Activated CD4-positive, alpha-beta T cell treated with anti-CD3 and anti-CD28 coated beads, Interleukin-2, Interleukin-4, amounts not matched to agents 100 ng/mL and 50 ng/mL, durations not matched to agents 16 hours and 8 hours (primary cell): ENCODE data around the gene ZNF407.
"Not testable (repeated sequence)": the region's sequence is repeated elsewhere in the genome, so short reads cannot be mapped to it uniquely, and the experiment has no call there.

Experiments
- DNase-seq: peaks from one replicate; pipeline ENCODE4 v3.0.0-alpha.2; 2020; ENCODE audit warnings: low spot score

Gene ZNF407

GRCh38 chr18:74967979-74968378 is 370.3 kb downstream of the ZNF407 start:
- no peak for DNase-seq

GRCh38 chr18:74971358-74971757 is 373.7 kb downstream of the ZNF407 start:
- not testable (repeated sequence) for DNase-seq

DNA sequence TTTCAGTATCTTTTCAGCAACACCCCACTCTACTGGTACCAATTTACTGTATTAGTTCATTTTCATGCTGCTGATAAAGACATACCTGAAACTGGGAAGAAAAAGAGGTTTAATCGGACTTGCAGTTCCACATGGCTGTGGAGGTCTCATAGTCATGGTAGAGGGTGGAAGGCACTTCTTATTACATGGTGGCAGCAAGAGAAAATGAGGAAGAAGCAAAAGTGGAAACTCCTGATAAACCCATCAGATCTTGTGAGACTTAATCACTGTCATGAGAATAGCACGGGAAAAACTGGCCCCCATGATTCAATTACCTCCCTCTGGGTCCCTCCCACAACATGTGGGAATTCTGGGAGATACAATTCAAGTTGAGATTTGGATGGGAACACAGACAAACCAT is 374.1 kb downstream of the ZNF407 start:
- not testable (repeated sequence) for DNase-seq

GRCh38 chr18:74972354-74972753 is 374.7 kb downstream of the ZNF407 start:
- DNase-seq = no peak

DNA sequence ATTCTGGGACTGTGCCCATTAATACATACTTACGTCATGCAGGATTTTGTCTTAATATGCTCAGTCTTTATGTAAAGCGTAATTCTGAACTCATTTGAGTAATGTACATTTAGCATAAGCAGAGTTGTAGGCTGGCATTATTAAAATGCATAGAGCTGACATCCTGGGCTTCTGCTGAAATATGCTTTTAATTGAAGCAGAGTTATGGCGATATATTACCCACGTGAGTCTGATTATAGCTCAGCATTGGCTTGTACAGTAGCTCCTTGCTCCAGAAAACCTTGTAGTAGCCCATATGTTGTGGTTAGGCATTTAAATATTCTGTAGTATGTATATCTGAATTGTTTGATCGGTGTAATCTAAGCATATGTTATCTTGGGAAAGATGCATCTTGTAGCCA is 377.3 kb downstream of the ZNF407 start:
- no peak for DNase-seq

GRCh38 chr18:74976331-74976909 is 378.8 kb downstream of the ZNF407 start:
- no peak for DNase-seq

DNA sequence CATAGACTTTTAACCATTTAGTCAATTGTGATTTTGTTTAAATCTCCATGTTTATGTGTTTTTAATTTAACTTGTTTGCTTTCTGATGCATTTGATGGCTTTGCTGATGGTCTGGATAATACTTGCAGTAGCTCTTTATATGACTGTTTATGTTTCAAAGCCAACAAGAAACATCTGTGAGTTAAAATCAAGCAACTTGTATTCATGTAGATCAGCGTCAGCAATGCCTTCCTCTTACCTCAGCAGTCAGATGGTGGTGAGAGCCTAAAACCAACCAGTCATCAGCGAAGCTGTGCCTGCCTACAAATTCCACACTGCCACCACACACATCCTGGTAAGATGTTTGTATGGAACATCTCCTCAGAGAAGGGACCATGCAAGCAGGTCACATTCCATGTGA is 379.4 kb downstream of the ZNF407 start:
- DNase-seq = no peak

GRCh38 chr18:74980669-74981068 is 383.0 kb downstream of the ZNF407 start:
- DNase-seq = no peak

- DNase-seq = no peak
Observed at GRCh38 chr18:74981476-74981875, 383.8 kb downstream of the ZNF407 start.

DNA sequence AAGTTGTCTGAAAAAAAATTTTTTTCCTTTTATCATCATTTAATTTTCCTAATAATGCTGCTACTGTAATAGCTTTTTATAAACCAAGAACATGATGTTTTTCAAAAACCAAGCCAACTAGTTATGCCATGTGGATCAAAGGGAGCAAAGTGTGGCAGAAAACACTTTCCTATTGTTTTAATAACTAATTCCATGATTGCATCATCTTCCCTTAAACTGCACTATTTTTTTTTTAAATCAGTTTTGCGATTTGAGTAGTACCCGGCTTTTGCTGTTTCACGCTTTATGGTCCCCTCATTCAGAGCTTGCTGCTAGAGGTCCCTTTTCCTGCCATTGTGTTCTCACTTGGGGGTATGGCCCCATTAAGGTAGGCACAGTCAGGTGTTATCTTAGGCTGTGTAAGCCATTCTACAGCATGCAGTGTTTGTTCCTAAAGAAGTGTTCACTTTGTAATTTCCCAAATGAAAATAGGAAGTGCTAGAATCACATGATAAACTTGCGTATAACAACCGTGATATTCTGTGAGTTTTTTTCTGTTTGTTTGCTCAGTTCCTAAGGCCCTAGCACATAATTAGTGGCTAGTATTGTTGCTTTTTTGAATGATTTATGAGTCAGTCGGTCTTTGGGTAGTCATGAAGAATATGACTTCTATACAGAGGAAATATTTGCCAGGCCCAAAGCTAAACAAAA is 385.4 kb downstream of the ZNF407 start:
- DNase-seq = no peak

DNA sequence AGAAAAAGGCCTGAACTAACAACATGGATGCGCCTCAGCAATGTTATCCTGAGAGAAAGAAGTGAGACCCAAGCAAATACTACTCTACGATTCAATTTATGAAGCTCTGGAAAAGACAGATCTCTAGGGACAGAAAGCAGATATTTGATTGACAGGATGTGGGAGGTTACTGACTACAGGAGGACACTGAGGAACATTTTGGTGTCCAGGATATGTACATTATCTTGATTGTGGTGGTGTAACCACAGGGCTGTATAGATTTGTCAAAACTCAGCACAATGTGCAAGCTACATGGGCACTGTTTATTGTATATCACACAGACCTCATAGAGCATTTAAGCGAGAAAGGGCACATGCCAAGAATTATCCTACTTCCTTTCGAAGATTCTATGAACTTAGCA is 391.5 kb downstream of the ZNF407 start:
- no peak for DNase-seq

GRCh38 chr18:74990563-74991081 is 393.0 kb downstream of the ZNF407 start:
- DNase-seq = peak; percentile 37

GRCh38 chr18:74994502-74995418 is 397.1 kb downstream of the ZNF407 start:
- DNase-seq = peak; percentile 79

- DNase-seq = no peak
Observed at GRCh38 chr18:74995419-74995736, 397.7 kb downstream of the ZNF407 start.

DNA sequence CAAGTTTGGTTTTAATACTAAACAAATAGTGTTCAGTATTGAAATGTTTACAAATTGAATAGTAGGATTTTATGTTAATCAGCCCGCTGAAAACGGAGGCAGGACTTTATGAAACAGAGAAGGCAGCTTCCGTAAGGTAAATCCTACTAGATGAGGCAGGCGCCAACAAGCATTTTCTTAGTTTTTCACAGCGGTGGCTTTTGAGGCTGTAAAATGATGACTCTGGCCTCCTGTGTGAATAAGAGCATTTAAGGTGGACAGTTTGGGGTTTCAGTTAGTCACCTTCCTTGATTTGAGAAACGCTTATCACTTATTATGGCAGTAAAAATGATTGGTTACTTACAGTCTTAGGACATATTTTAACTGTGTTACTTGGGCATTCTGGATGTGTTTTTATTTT is 398.4 kb downstream of the ZNF407 start:
- DNase-seq = peak; percentile 18

GRCh38 chr18:74996996-74997395 is 399.3 kb downstream of the ZNF407 start:
- DNase-seq = no peak

DNA sequence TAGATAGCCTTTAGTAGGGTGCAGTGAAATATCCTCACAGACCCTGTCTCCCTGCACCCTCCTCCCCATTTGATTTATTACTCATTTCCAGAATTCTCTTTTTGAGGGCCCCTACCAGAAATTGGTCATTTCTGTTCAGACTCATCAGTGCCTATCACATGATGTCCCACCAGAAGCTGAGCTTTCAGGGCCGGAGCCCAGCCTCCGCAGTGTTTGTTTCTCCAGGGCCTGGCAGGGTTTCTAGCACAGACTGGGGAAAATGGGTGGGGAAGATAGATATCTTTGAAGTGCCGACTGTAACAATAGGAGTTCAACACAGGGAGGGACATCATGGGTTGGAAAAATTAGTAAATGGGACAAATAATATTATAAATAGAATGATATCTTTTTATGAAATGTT is 403.2 kb downstream of the ZNF407 start:
- no peak for DNase-seq

- DNase-seq = no peak
Observed at GRCh38 chr18:75003039-75003438, 405.4 kb downstream of the ZNF407 start.

DNA sequence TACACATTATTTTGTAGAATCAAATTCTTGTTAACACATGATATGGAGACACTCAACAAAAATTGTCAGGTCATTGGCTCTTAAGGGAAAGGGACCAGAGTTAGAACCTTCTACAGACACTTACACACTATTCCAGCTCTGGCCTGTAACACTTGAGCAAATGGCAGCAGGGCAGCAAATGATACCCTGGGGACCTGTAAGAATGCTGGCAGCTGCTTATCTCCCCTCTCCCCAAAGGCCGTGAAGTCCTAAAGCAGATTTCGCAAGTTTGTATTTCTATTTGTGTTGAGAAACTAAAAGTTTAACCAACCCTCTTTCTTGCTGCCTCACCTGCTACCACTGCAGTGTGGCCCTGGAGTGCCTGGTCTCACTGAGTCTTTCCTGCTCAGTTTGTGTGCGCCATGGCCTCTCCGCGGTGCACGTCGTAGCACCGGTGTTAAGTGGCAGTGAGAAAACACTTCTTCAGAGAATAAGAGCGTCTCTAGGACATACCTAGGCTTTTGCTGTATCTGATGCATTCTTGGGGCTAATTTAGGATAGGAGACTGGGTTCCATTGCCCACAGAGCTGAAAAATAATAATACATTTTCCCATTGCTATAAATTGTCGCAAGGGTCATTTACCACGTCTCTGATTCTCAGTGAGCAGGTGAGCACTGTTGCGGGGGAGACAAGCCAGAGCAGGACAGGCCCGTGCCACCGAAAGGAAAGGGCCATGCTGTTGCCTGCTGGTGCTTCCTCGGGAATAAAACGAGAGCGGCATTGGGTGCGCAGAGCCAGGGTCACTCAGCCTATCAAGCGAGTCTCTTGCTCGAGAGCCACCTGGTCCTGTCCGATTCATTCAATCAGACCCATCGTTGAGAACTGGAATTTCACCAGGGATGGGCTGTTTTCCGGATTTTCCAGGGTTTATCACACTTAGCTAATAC is 406.4 kb downstream of the ZNF407 start:
- DNase-seq = no peak

DNA sequence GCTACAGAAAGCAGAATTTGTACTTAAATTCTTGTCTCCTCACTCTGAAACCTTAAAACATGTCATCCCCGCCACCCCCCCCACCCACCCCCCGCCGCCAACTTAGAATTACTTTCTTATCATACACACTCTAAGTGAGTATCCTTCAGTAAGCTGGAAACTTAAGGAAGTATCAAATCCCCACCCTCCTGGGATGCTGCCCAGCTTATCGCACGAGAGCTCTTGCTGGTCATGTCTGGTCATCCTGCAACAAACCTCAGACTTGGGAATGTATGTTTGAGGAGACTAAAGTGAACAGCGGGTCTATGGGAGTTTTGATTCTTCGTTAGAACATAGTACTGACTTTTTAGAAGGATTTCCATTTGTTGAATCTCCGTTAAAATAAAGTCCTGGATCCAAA is 408.0 kb downstream of the ZNF407 start:
- DNase-seq = no peak

DNA sequence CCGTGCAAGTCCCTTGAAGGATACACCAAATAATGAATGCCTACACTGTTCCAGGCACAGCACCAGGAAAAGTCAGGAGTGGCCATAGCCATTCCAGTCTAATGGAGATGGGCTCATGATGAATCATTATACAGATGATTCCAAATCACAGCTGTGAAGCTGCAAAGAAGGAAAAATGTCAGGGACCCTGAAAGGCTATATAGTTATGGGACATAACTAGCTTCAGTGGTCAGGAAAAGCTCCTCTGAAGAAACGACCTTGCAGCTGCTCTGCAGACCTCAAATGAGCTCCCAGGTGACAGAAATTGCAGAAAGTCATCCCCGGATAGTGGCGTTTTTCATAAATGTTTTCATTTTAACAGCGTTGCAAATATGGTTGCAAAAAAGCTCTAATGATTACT is 410.5 kb downstream of the ZNF407 start:
- no peak for DNase-seq

GRCh38 chr18:75009296-75009695 is 411.6 kb downstream of the ZNF407 start:
- no peak for DNase-seq
